GM23338 (cell line): ENCODE results near the gene EVI5. TPM values are rescaled to one million over a fixed set of nuclear protein-coding genes. Genes with fewer than 3 reads are reported as not detected.
A peak's percentile ranks its signal among the peaks of the same experiment; 100 is the strongest.
"Not testable (repeated sequence)": the region's sequence is repeated elsewhere in the genome, so short reads cannot be mapped to it uniquely, and the experiment has no call there.

ENCODE experiments used
- ATAC-seq: fragments of 200-7000 bp; cut with Tn5 transposase; 3 replicates; pipeline ENCODE4 v1.9.1; 2020
- DNase-seq: peaks from one replicate; pipeline ENCODE4 v3.0.0-alpha.2; 2015; ENCODE audit warnings: low spot score
- H2AFZ ChIP-seq: fragments of 200-600 bp; sonication (generic); 2 replicates; pipeline ENCODE4 v1.8.0; 2016; ENCODE audit warnings: antibody characterized with exemption, mild to moderate bottlenecking, moderate library complexity
- H3F3A ChIP-seq: fragments of 200-600 bp; sonication (generic); replicated peaks from 2 replicates; pipeline ENCODE4 v1.8.0; 2017; ENCODE audit warnings: antibody characterized with exemption, mixed run types, low read depth
- H3K27ac ChIP-seq: fragments of 200-600 bp; sonication (generic); 2 replicates; pipeline ENCODE4 v1.6.1; 2016; ENCODE audit warnings: low read depth
- H3K27me3 ChIP-seq: fragments of 200-600 bp; sonication (generic); 2 replicates; pipeline ENCODE4 v1.8.0; 2016; ENCODE audit warnings: mild to moderate bottlenecking, mixed run types, moderate library complexity; ENCODE audit not compliant: insufficient read depth
- H3K36me3 ChIP-seq: fragments of 200-600 bp; sonication (generic); 2 replicates; pipeline ENCODE4 v1.8.0; 2016; ENCODE audit warnings: mild to moderate bottlenecking; ENCODE audit not compliant: insufficient read depth
- H3K4me1 ChIP-seq: fragments of 200-600 bp; sonication (generic); 2 replicates; pipeline ENCODE4 v1.8.0; 2016; ENCODE audit warnings: mild to moderate bottlenecking, moderate library complexity; ENCODE audit not compliant: insufficient read depth
- H3K4me2 ChIP-seq: fragments of 200-600 bp; sonication (generic); 2 replicates; pipeline ENCODE4 v1.7.1; 2017; ENCODE audit warnings: mixed run types
- H3K4me3 ChIP-seq: fragments of 200-600 bp; sonication (generic); 2 replicates; pipeline ENCODE4 v1.6.1; 2016; ENCODE audit warnings: mixed run types
- H3K79me2 ChIP-seq: fragments of 200-600 bp; sonication (generic); replicated peaks from 2 replicates; pipeline ENCODE4 v1.8.0; 2017; ENCODE audit warnings: mild to moderate bottlenecking; ENCODE audit not compliant: insufficient read depth
- H3K9me2 ChIP-seq: fragments of 200-600 bp; sonication (generic); 2 replicates; pipeline ENCODE4 v1.8.0; 2017; ENCODE audit not compliant: insufficient read depth
- H4K20me1 ChIP-seq: fragments of 200-600 bp; sonication (generic); replicated peaks from 2 replicates; pipeline ENCODE4 v1.8.0; 2017; ENCODE audit warnings: mild to moderate bottlenecking; ENCODE audit not compliant: insufficient read depth
- H3K27ac Mint-ChIP-seq: 2 replicates; pipeline ENCODE4 v1.8.0; 2020; ENCODE audit warnings: inconsistent platforms, mild to moderate bottlenecking, moderate library complexity, mixed read lengths
- H3K27me3 Mint-ChIP-seq: 3 replicates; pipeline ENCODE4 v1.8.0; 2022; ENCODE audit warnings: low read depth, mild to moderate bottlenecking, moderate library complexity, mixed read lengths, inconsistent platforms; ENCODE audit not compliant: insufficient read depth, poor library complexity
- H3K36me3 Mint-ChIP-seq: 3 replicates; pipeline ENCODE4 v1.8.0; 2021; ENCODE audit warnings: low read depth, mild to moderate bottlenecking, inconsistent platforms, moderate library complexity, mixed read lengths
- H3K4me1 Mint-ChIP-seq: 3 replicates; pipeline ENCODE4 v1.8.0; 2020; ENCODE audit warnings: mild to moderate bottlenecking, inconsistent platforms, mixed read lengths
- H3K4me3 Mint-ChIP-seq: 3 replicates; pipeline ENCODE4 v1.8.0; 2021; ENCODE audit warnings: moderate library complexity, mild to moderate bottlenecking, inconsistent platforms, mixed read lengths
- H3K9me3 Mint-ChIP-seq: 3 replicates; pipeline ENCODE4 v1.8.0; 2020; ENCODE audit warnings: moderate library complexity, mild to moderate bottlenecking, inconsistent platforms, mixed read lengths
- CTCF ChIP-seq, 2 experiments: fragments of 200-600 bp in 1 of 2; sonication (generic) in 1 of 2; conservative IDR thresholded peaks; 2 replicates each; pipeline versions ENCODE4 v1.5.1 to v1.6.1; 2016 to 2017; ENCODE audit warnings: antibody characterized with exemption in 2 of 2, low read depth in 2 of 2, mild to moderate bottlenecking in 2 of 2, moderate library complexity in 1 of 2
- POLR2AphosphoS5 ChIP-seq: IDR thresholded peaks from 2 replicates; pipeline ENCODE4 v1.6.1; 2016; ENCODE audit warnings: antibody characterized with exemption, low read depth
- ZNF331 ChIP-seq: fragments of 250-450 bp; sonication (Bioruptor Pico); IDR thresholded peaks from 2 replicates; pipeline ENCODE4 v1.5.0; 2020; ENCODE audit warnings: low read depth, mild to moderate bottlenecking, moderate library complexity
- ZNF462 ChIP-seq: fragments of 250-450 bp; sonication (Bioruptor Pico); IDR thresholded peaks from 2 replicates; pipeline ENCODE4 v1.5.0; 2020; ENCODE audit warnings: mild to moderate bottlenecking, moderate library complexity
- polyA plus RNA-seq: library from polyadenylated mRNA; unstranded; fragments of >200 nt; fragmentation: Nextera tagmentation; extraction: Ambion mirVana; gene quantifications from 2 replicates; pipeline ENCODE4 v1.2.1, GENCODE V29; 2016
- total RNA-seq: library from RNA; depleted of rRNA; stranded (reverse); fragments of >200 nt; shearing (Covaris generic); gene quantifications from 2 replicates; pipeline ENCODE4 v1.2.3, GENCODE V29; 2014

EVI5 gene
- total and polyA plus RNA-seq, 2 experiments from 2014 or later, result 15.6 to 24.8 TPM

GRCh38 chr1:92638498-92638897, 146.4 kb downstream of the EVI5 start (continued):
- TF ChIP-seq ZNF462 (CRISPR knock-in tag), result no peak

GRCh38 chr1:92635203-92635602, 149.7 kb downstream of the EVI5 start:
- DNase-seq, result peak; percentile 7
- not testable (repeated sequence) for H3K4me1 ChIP-seq

GRCh38 chr1:92623187-92623778, 161.6 kb downstream of the EVI5 start:
- Mint-ChIP-seq H3K27ac (no peak overlapping the region), H3K4me3 (no peak overlapping the region), H3K36me3 (peaks cover 7% of the 10 kb centered on the region; the same call in 2 of the 3 replicates), H3K27me3 (no peaks in the 10 kb centered on the region), H3K4me1 (no peaks in the 10 kb centered on the region), H3K9me3 (no peaks in the 10 kb centered on the region)
- H3K4me1 ChIP-seq, result no peaks in the 10 kb centered on the region
- no peak overlapping the region for H2AFZ ChIP-seq
- no peaks in the 10 kb centered on the region for H3F3A ChIP-seq
- H3K4me3 ChIP-seq, result no peak overlapping the region
- DNase-seq (no peak), ATAC-seq (no peak)
- no peak overlapping the region for H3K4me2 ChIP-seq
- H3K79me2 ChIP-seq, result no peaks in the 10 kb centered on the region
- no peaks in the 10 kb centered on the region for H3K27me3 ChIP-seq
- no peaks in the 10 kb centered on the region for H3K9me2 ChIP-seq
- TF ChIP-seq ZNF331 (CRISPR knock-in tag), result no peak
- TF ChIP-seq CTCF (conservative IDR thresholded peaks at IDR 0.05; ENCODE audit: low read depth in 2 of 2), result peak in 1 of 2 experiments; percentile 46; a peak in 2 of 4 replicates
- no peak for TF ChIP-seq POLR2AphosphoS5
- H4K20me1 ChIP-seq, result no peaks in the 10 kb centered on the region
- no peaks in the 10 kb centered on the region for H3K36me3 ChIP-seq
- H3K27ac ChIP-seq, result no peak overlapping the region

More at GRCh38 chr1:92635203-92635602, 149.7 kb downstream of the EVI5 start:
- Mint-ChIP-seq H3K36me3 (peaks cover 44% of the 10 kb centered on the region), H3K9me3 (peaks cover 21% of the 10 kb centered on the region)
- not testable (repeated sequence) for H3K4me3 Mint-ChIP-seq, H3K36me3 ChIP-seq, H3K4me3 ChIP-seq, H3K4me1 Mint-ChIP-seq, H4K20me1 ChIP-seq, H3K27ac Mint-ChIP-seq, H3K4me2 ChIP-seq, H3K27ac ChIP-seq, H3K79me2 ChIP-seq, H3K27me3 Mint-ChIP-seq, H3K27me3 ChIP-seq, H3K9me2 ChIP-seq, ATAC-seq, H2AFZ ChIP-seq, H3F3A ChIP-seq
